HG02571 (cell line): ENCODE results near the gene SRGAP3.
A peak's percentile ranks its signal among the peaks of the same experiment; 100 is the strongest.

Experiments
- ATAC-seq: cut with Tn5 transposase; IDR thresholded peaks from one replicate; pipeline ENCODE4 v1.9.1; 2021; ENCODE audit warnings: mild to moderate bottlenecking, moderate library complexity; ENCODE audit not compliant: unreplicated experiment

SRGAP3 gene

DNA sequence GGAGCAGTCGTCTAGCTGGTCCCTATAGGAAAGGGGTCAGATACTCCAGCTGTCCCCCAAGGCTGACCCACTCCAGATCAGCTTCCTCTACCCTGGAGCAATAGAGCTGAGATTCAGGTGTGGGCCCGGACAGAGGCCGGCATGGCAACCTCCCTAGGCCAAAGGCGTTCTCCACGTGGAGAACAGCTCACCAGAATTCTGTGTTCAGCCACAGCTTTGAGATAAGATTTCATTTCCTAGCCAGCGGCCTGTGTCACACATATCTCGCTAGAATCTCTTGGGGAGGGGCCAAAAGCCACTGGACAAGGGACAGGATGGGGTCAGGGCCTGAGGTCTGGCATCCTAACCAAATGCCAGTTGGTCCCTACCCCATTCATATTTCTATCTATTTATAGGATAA, 20.1 kb downstream of the SRGAP3 start:
- no peak for ATAC-seq

DNA sequence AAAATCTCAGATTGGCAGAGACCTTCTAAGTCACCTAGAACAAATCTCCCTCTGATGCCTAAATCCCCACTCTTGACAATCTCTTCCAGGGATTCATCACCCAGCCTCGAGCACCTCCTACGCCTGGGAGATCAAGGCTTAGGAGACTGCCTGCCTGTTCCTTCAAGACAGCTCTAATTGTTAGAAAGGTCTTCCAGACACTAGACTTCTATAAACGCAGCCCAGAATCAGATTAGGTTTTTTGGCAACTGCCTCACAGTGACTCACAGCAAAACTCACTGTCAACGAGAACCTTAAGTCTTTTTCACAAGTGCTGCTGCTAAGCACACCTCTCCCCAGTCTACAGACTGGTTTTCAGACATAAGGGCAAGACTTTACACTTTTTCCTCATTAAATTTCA, 23.1 kb downstream of the SRGAP3 start:
- ATAC-seq: no peak

DNA sequence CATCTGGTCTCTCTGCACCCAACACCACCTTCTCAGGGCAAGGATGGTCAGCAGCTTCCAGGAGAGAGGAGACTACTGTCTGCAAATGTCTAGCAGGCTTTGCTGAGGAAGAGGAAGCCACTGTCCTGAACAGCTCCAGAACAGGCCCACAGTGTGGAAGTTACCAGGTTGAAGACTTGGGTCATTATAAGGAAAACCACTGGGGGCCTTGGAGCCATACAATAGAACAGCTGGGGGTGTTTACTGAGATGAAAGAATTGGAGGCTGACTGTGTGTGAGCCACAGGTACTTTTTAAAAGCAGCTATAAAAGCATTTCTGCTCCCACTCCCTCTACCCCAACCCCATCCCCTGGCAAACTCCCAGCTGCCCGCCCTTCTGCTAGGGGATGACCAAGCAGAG, 24.2 kb downstream of the SRGAP3 start:
- no peak for ATAC-seq

DNA sequence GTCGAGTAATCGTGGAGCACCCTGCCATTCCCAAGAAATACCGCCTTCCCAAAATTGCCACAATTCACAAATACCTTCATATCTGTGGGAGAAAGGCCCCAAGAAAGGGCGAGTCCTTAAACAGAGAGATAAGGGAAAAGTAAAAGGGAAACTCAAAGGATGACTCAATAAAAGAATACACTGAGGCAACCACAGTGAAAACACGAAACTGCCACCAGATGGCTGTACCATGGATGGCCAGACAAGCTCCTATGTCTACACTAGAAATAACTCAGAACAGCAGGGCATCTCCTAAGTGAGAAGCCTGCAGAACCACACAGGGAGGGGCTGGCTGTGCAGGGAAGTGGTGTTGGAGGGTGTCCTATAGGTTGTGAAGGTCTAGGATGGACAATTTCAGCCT, 25.0 kb downstream of the SRGAP3 start:
- ATAC-seq: peak; percentile 92

DNA sequence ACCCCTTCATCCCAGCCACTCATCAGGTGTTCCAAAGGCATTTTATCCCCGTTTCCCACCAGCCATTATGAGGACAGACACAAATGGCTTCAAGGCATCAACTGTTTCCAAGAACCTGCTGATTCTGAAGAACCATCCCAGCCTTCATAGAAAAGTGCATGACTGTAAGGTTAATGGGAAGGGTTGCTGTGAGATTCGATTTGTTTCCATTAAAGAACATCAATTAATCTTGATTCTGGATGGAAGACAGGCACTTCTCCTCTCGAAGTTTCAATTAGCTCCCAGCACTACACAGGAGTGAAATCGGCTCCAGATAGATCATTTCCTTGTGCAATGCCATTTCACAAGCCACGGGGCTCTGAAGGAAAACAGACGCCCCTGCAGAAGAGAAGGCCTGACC, 25.8 kb downstream of the SRGAP3 start:
- no peak for ATAC-seq

DNA sequence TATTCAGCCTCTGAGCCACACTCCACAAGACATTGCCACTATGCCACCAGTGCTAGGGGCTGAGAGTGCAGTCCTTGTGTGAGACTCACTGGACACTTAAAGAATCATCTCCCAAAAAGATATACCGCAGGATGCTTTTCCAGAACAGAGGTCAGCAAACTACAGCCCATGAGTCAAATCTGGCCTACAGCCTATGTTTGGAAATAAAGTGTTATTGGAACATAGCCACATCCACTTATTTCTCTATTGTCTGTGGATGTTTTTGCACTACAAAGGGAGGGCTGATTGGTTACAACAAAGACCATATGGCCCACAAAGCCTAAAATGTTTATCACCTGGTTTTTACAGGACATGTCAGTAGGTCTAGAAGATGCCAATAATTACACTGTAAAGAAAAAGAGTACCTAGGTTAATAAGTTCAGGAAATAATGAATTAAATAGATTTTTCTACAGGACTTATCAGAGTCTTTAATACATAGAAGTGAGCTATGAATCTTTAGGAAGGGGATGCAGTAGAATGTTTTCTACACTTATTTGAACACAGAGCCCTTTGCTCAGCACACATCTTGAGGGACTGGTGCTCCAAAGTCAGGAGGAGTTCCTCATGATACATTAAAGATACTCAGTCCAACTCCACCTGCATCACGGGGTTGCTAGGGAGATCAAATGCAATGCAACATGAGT, 26.3 kb downstream of the SRGAP3 start:
- no peak for ATAC-seq

DNA sequence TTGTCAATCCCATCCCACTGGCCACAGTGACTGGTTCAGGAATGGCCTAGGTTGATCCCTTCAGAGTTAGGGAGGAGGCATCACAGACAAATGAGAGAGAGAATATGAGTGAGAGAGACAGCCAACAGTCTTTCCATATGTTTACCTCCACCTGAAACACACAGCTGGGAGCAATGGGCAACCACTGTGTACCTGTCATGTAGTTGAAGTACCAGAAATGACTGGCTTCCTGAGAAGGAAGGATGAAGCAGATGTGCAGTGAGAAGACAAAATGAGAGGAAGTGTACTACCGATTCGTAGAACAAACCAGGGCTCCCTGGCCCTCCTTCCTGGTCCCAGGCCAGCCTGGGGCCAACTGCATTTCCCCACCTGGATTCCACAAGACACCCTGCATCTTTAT, 27.4 kb downstream of the SRGAP3 start:
- ATAC-seq: no peak

DNA sequence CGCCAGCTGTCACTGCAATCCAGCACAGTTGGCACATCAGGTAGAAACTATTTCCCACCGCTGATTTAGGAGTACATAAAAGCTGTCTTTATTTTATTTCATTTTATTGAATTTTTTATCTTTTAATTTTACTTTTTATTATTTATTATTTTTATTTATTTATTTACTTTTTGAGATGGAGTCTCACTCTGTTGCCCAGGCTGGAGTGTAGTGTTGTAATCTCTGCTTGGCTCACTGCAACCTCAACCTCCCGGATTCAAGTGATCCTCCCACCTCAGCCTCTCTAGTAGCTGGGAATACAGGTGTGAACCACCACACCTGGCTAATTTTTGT, 31.0 kb downstream of the SRGAP3 start:
- no peak for ATAC-seq

DNA sequence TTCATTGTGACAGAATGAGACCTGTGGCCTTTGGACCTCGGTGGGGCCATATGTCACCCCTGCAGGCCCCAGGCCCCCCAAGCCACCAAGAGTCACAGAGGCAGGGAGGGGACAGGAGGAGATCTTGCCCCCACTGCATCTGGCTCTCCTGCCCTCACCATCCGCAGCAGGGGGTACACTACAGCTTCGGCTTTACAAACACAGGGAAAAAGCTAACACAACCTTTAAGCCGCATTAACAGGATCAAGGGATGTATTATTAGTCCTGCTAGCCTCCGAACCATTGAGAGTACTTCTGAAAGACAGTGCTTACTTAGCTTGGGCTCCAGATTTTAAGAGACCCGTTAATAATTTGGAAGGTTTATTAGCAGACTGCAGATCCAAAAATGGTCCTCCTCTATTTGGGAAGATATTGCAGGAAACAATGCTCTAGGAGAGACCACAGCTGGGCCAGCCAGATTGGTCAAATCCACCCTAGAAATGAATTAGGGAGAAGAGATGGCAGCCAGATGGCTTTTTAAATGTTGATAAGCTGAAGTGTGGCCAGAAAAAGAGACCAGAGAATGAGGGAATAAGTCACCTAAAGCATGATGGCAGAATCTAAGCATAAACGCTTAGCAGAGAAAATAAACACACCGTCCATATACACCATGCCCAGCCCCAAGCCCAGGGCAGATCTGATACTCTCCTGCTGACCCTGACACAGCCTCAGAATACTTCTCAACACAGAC, 31.5 kb downstream of the SRGAP3 start:
- ATAC-seq: no peak

DNA sequence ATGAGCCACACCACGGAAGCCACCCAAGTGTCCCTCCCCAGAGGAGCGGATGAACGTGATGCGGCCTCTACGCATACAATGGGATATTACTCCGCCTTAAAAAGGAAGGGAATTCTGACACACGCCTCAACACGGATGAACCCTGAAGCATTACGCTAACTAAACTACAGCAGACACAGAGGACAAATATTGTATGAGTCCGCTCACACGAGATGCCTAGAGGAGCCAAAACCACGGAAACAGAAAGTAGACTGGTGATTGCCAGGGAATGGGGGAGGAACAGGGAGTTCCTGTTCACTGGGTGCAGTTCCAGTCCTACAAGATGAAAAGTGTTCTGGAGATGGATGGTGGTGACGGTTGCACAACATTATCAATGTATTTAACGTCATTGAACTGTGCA, 32.7 kb downstream of the SRGAP3 start:
- ATAC-seq: no peak

DNA sequence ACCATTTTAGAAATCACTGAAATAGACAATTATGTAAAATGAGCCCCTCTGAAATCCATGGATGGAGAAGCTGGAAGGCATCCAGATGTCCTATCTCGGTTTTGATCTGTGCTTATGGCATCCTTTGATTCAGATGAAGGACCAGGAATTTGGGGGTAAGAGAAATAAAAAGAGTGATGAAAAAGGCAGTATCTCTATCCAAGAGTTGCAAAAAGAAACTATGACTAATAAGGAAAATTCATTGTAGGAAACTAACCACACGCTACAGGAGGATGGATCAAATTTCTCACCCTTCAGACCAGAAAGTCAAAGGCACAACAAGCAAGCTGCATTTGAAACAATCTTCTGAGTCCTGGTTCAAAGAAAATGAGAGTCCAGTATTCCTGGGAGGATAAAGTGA, 34.8 kb downstream of the SRGAP3 start:
- ATAC-seq: no peak

DNA sequence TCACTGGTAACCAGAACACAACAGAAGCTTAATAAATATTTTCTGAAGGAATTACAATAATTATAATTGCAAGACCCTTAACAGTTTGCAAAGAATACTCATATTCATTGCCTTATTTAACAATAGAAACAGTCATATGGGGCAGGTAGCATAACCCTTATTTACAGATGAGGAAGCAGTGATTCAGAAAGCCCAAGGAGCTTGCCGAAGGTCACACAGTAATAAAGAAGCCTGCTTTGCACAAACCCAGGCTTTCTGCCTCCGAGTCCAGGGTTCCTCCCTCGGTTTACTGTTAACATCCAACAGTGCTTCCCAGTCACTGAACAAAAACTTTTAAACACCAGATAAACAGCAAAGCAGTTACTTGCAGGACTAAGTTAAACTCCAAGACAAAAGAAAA, 35.3 kb downstream of the SRGAP3 start:
- no peak for ATAC-seq

DNA sequence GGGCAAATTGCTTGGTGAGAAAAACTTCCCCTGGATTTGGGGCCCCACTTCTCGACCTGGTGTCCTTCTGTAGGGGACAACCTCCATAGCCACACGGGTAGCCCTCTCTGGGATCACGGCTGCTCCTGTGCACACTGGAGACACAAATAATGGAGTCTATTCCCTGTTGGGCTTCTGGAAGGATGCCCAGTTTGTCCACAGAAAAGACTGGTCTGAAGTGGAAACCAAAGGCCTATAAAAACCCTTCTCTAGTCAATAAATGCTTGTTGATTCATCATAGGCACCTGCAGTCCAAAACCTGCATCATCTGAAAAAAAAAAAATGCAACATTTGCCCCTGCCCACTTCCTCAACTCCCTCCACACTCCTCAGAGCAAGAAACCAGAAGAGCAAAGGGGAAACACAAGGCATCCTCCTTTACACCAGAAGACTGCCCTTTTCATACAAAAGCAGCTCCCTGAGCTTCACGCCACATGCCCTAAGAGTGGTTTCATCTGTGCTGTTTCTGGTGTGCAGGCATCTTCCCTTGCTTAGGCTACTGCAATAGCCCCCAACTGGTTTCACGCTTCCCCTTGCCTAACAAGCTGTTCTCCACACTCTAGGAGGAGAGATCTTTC, 36.3 kb downstream of the SRGAP3 start:
- ATAC-seq: no peak

DNA sequence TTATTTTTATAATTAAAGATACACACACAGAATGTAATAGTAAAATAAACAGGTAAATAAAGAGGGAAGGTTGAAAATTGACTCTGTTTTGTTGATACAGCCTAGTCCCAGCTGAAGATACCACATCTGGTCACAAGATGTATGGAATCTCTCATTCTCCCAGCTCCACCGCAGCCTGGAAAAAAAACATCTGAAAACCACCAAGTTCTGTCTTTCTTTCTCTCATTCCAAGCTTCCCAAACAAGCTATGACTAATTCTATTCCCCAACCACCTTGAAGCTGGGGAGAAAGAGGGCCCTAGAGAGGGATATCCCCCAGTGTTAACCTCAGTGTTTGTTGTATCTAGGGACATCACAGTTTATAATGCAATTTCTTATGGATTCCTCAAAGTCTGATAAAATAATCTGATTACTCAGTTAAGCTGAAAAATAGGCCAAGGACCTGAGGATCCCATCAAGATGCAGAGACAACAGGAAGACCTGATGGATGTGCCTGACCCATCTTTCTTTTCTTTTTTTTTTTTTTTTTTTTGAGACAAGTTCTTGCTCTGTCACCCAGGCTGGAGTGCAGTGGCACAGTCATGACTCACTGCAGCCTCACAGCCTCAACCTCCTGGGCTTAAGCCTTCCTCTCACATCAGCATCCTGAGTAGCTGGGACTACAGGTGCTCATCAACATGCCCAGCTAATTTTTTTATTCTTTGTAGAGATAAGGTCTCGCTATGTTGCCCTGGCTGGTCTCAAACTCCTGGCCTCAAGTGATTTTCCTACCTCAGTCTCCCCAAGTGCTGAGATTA, 38.1 kb downstream of the SRGAP3 start:
- no peak for ATAC-seq

DNA sequence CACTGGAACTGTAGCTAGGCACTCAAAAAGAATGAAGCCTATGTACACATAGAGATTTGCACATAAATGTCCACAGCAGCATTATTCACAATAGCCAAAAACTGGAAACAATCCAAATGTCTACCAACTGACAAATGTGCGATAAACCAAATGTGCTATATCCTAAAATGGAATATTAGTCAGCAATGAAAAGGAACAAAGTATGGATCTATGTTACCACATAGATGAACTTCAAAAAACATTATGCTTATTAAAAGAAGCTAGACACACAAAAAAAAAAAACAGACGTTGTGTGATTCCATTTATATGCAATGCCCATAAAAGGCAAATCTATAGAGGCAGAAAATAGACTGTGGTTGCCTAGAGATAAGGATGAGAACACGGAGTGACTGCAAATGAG, 39.7 kb downstream of the SRGAP3 start:
- ATAC-seq: no peak

DNA sequence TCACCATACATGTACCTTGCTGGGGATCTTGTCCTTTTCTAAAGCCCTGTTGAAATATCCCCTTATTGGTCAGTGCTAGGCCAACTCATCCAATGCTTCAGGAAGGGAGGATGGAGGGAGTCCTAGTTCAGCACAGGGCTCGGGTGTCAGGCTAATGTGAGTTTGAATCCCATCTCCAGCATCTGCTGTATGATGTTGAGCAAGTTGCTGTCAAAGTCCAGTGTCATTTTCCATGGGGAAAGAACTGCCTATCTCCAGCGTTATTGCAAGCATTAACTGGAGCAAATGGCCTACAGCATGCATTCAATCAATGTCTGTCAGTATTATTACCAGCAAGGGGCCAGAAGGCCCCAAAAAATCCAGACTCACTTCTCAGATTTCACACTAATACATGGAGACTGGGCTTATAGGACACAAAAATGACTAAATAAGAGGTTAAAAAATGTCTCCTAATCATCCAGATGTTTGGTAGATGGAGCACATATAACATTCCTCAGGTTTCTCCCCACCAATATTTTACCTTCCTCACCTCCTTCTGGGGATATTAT, 40.8 kb downstream of the SRGAP3 start:
- no peak for ATAC-seq

DNA sequence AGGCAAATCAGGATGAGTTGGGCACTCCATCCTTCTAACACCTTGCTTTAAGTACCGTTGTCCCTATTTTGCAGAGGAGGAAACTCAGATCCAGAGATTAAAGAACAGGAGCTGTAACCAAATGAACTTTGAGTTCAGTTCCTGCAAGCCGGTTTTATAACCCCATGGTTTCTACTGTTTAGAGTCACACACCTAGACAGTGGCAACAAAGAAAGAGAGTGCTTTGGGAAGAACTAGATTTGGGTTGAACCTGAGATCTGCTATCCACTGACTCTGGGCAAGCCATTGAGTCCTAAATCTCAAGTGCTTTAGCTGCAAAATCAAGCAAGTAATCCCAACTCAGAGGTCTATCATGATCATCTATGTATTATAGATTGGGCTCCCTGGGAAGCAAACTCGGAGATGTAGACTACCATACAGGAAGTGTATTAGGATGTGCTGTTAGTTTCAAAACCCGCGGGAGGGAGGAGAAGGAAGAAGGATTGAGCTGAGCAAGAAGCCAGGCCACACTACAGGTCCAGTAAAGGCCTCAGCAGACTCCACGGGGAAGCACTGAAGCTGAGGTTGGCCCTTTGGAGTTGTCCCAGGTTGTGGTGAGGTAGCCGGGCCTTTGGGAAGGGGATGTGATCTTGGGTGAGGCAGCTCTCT, 42.2 kb downstream of the SRGAP3 start:
- no peak for ATAC-seq

DNA sequence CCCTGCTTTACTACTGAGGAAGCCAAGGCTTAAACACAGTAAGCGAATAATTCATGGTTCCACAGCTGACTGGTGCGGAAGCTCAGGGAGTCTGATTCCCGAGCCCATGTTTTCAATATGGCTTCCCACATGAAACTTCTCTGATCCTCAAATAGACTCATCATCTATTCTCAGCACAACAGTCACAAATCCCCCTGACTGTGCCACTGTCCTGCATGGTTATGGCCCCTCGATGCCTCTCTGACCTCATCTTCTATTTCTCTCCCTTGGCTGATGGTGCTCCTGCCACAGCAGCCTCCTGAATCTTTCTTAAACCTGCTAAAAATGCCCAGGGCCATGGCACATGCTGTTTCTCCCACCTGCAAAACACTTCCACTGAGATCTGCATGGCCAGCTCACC, 43.2 kb downstream of the SRGAP3 start:
- ATAC-seq: no peak

DNA sequence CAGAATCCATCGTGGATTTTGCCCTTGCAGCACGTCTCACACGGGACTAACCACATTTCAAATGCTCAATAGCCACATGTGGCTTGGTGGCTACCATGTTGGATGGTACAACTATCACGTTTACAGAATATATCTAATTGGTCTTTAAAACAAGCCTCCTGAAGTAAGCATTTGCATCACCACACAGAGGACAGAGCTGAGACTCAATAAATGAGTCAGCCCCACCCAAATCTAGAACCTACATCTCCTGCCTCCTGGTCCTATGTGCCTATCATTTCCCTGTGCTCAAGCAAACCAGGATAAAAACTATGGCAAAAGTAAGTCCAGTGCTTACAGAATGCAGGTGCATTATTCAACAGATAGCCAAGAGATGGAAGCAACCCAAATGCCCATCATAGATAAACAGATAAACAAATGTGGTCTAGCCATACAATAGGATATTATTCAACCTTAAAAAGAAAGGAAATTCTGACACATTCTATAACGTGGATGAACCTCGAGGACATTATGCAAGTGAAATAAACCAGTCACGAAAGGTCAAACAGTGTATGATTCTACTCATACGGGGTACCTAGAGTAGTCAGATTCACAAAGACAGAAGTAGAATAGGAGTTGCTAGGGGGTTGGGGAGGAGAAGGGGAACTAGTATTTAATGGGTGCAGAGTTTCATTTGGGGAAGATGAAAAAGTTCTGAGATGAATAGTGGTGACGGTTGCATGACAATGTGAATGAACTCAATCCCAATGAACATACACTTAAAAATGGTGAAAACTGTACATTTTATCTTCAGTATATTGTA, 43.9 kb downstream of the SRGAP3 start:
- ATAC-seq: no peak
